Right cardiac atrium (tissue), 5 donors: ENCODE results near the gene PRSS27. TPM values are rescaled to one million over a fixed set of nuclear protein-coding genes. Genes with fewer than 3 reads are reported as not detected.
A peak's percentile ranks its signal among the peaks of the same experiment; 100 is the strongest.

Experiments
- ATAC-seq, 2 donors: fragments of 200-7000 bp; cut with Tn5 transposase; one replicate each; pipeline versions ENCODE4 v1.8.0 to v1.9.1; 2020; ENCODE audit warnings: moderate library complexity in 2 of 2, mild to moderate bottlenecking in 1 of 2
- DNase-seq, 3 donors: peaks; one replicate each; pipeline ENCODE4 v3.0.0-alpha.2; 2020
- H3K27ac ChIP-seq: one replicate; pipeline ENCODE4 v1.5.1; 2013; ENCODE audit warnings: mild to moderate bottlenecking, low read length, control low read depth, moderate library complexity
- H3K27me3 ChIP-seq: one replicate; pipeline ENCODE4 v1.6.1; 2013; ENCODE audit not compliant: control insufficient read depth, insufficient read depth
- H3K4me1 ChIP-seq: one replicate; pipeline ENCODE4 v1.6.1; 2013; ENCODE audit warnings: low read length; ENCODE audit not compliant: control insufficient read depth, insufficient read depth
- H3K4me3 ChIP-seq: one replicate; pipeline ENCODE4 v1.5.1; 2013; ENCODE audit warnings: low read length, control low read depth
- H3K9me3 ChIP-seq: one replicate; pipeline ENCODE4 v1.6.1; 2013; ENCODE audit warnings: low read length; ENCODE audit not compliant: control insufficient read depth
- WGBS: extraction: QIAGEN DNeasy Blood & Tissue Kit; methylation state at CpG from one replicate; pipeline ENCODE4 v1.1.7; 2013; 5-methylcytosine and 5-hydroxymethylcytosine counted together
- intact Hi-C, 4 donors: fragments of 100-400 bp; cut with DNase I; formaldehyde crosslinking; loops; one replicate each; pipeline versions ENCODE4 v1.11.0 to v1.14.0; 2022 to 2023
- polyA plus RNA-seq: library from polyadenylated mRNA; stranded (reverse); fragments of 200-250 nt; gene quantifications from one replicate; pipeline ENCODE4 v1.2.3, GENCODE V29; 2013
- total RNA-seq, 4 donors: library from RNA; stranded (reverse); fragmentation: NEBNext Ultra II Directional; extraction: Animal tissue kit (Norgen Biotek cat#: 25700); gene quantifications; one replicate each; pipeline ENCODE4 v1.2.1, GENCODE V29; 2021
- donor health status: healthy with polysubstance abuse.
- donor health status: DM: no; HTN: yes; CAD: no.
- donor health status: DM: no; HTN: no; CAD: no.
- donor health status: DM: no; HTN: yes; CAD: no; lungs with severe emphysema.
- donor health status: DM: yes; HTN: yes; CAD: no.

PRSS27 gene
- total and polyA plus RNA-seq, 5 donors = 0.25 to 0.64 (median 0.37) TPM

GRCh38 chr16:2706611-2707311 lies 13.3 kb downstream of the PRSS27 start:
- H3K4me1 ChIP-seq = no peaks in the 10 kb centered on the region
- intact Hi-C loops = no loop called here

GRCh38 chr16:2706085-2706484 lies 13.9 kb downstream of the PRSS27 start:
- ATAC-seq = no peak
- Histone ChIP-seq H3K27me3 (no peaks in the 10 kb centered on the region), H3K27ac (no peak overlapping the region), H3K9me3 (no peaks in the 10 kb centered on the region), H3K4me1 (no peaks in the 10 kb centered on the region), H3K4me3 (no peak overlapping the region)
- intact Hi-C loops = no loop called here
- 93% methylated on average over 17 of the region's 17 CpGs for WGBS
- peak in 2 of 3 donors; percentile 33 to 44 for DNase-seq

More at GRCh38 chr16:2706611-2707311, 13.3 kb downstream of the PRSS27 start:
- peak in 2 of 3 donors; percentile 42 to 49 for DNase-seq
- 93% methylated on average over 22 of the region's 22 CpGs for WGBS
- no peak overlapping the region for H3K27ac ChIP-seq
- no peaks in the 10 kb centered on the region for H3K27me3 ChIP-seq
- H3K4me3 ChIP-seq = no peak overlapping the region
- no peaks in the 10 kb centered on the region for H3K9me3 ChIP-seq
- no peak for ATAC-seq

GRCh38 chr16:2705351-2705750 lies 14.7 kb downstream of the PRSS27 start:
- H3K9me3 ChIP-seq = no peaks in the 10 kb centered on the region
- no peak overlapping the region for H3K27ac ChIP-seq
- no peak overlapping the region for H3K4me3 ChIP-seq
- intact Hi-C loops = no loop called here
- peak in 2 of 3 donors; percentile 38 to 44 for DNase-seq
- H3K4me1 ChIP-seq = no peaks in the 10 kb centered on the region
- no peak for ATAC-seq
- H3K27me3 ChIP-seq = no peaks in the 10 kb centered on the region
- 88% methylated on average over 10 of the region's 10 CpGs for WGBS

- intact Hi-C loops = no loop called here
- ATAC-seq (no peak), DNase-seq (peak in 2 of 3 donors; percentile 33 to 37)
- WGBS = 91% methylated on average over 14 of the region's 14 CpGs
- H3K4me1 ChIP-seq = no peaks in the 10 kb centered on the region
- no peaks in the 10 kb centered on the region for H3K9me3 ChIP-seq
- no peak overlapping the region for H3K27ac ChIP-seq
- no peaks in the 10 kb centered on the region for H3K27me3 ChIP-seq
- no peak overlapping the region for H3K4me3 ChIP-seq
Observed at GRCh38 chr16:2704983-2705275, 15.1 kb downstream of the PRSS27 start.

- no peaks in the 10 kb centered on the region for H3K27me3 ChIP-seq
- H3K9me3 ChIP-seq = no peaks in the 10 kb centered on the region
- 95% methylated on average over 33 of the region's 33 CpGs for WGBS
- peak in 2 of 3 donors; percentile 34 to 36 for DNase-seq
- no peak overlapping the region for H3K4me3 ChIP-seq
- intact Hi-C loops = no loop called here
- no peak overlapping the region for H3K27ac ChIP-seq
- no peak for ATAC-seq
- H3K4me1 ChIP-seq = no peaks in the 10 kb centered on the region
Observed at GRCh38 chr16:2704166-2704982, 15.7 kb downstream of the PRSS27 start.

- H3K4me3 ChIP-seq = no peak overlapping the region
- peak in 2 of 3 donors; percentile 65 to 76 for DNase-seq
- no peaks in the 10 kb centered on the region for H3K4me1 ChIP-seq
- WGBS = 80% methylated on average over 28 of the region's 28 CpGs
- intact Hi-C loops = no loop called here
- H3K27me3 ChIP-seq = no peaks in the 10 kb centered on the region
- no peaks in the 10 kb centered on the region for H3K9me3 ChIP-seq
- ATAC-seq = peak; percentile 42 to 53
- H3K27ac ChIP-seq = no peak overlapping the region
Observed at GRCh38 chr16:2702871-2703745, 16.9 kb downstream of the PRSS27 start.

- no peak for ATAC-seq
- no peak overlapping the region for H3K4me3 ChIP-seq
- intact Hi-C loops = no loop called here
- no peaks in the 10 kb centered on the region for H3K27me3 ChIP-seq
- no peak overlapping the region for H3K27ac ChIP-seq
- 93% methylated on average over 13 of the region's 13 CpGs for WGBS
- H3K9me3 ChIP-seq = no peaks in the 10 kb centered on the region
- H3K4me1 ChIP-seq = no peaks in the 10 kb centered on the region
- DNase-seq = peak in 2 of 3 donors; percentile 13 to 28
Observed at GRCh38 chr16:2702438-2702825, 17.6 kb downstream of the PRSS27 start.

GRCh38 chr16:2701713-2702437 lies 18.1 kb downstream of the PRSS27 start:
- intact Hi-C loops = no loop called here
- H3K4me3 ChIP-seq = no peak overlapping the region
- H3K9me3 ChIP-seq = no peaks in the 10 kb centered on the region
- no peaks in the 10 kb centered on the region for H3K27me3 ChIP-seq
- H3K4me1 ChIP-seq = no peaks in the 10 kb centered on the region
- no peak overlapping the region for H3K27ac ChIP-seq
- DNase-seq (peak in 2 of 3 donors; percentile 40 to 41), ATAC-seq (no peak)
- WGBS = 93% methylated on average over 29 of the region's 29 CpGs

GRCh38 chr16:2701272-2701671 lies 18.8 kb downstream of the PRSS27 start:
- 93% methylated on average over 15 of the region's 15 CpGs for WGBS
- Histone ChIP-seq H3K27me3 (no peaks in the 10 kb centered on the region), H3K4me1 (no peaks in the 10 kb centered on the region), H3K4me3 (no peak overlapping the region), H3K9me3 (no peaks in the 10 kb centered on the region), H3K27ac (no peak overlapping the region)
- intact Hi-C loops = no loop called here
- ATAC-seq (no peak), DNase-seq (peak in 2 of 3 donors; percentile 29 to 52)

- no peak for ATAC-seq
- intact Hi-C loops = no loop called here
Observed at GRCh38 chr16:2700786-2701185, 19.2 kb downstream of the PRSS27 start.

More at GRCh38 chr16:2700786-2701185, 19.2 kb downstream of the PRSS27 start:
- no peak overlapping the region for H3K4me3 ChIP-seq
- no peak overlapping the region for H3K27ac ChIP-seq
- DNase-seq = peak in 2 of 3 donors; percentile 37 to 38
- H3K9me3 ChIP-seq = no peaks in the 10 kb centered on the region
- WGBS = 91% methylated on average over 13 of the region's 13 CpGs
- no peaks in the 10 kb centered on the region for H3K27me3 ChIP-seq
- no peaks in the 10 kb centered on the region for H3K4me1 ChIP-seq
